Stimulated activated CD8-positive, alpha-beta memory T cell treated with anti-CD3 and anti-CD28 coated beads, Interleukin-4, amount 100 ng/mL, for 1 hour (primary cell): ENCODE measurements around the gene N4BP3.

ENCODE experiments used
- DNase-seq, 2 donors: peaks; one replicate each; pipeline ENCODE4 v3.0.0-alpha.2; 2020; ENCODE audit warnings: low read depth in 2 of 2, low spot score in 1 of 2

Gene N4BP3

DNA sequence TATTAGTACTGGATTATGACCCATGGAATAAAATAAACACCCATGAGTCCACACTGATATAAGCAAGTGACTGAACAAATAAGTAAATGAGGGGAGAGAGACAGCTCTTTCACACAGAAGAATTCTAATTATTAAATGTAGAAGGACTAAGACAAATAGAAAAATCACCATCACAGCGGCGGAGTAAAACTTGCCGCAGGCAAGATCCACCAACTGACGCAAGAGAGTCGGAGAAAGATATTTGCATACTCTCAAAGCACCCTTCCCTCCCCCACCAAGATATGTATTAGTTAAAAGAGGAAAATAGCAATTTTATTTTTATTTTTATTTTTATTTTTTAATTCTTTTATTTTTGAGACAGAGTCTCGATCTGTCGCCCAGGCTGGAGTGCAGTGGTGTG lies 14.6 kb upstream of the N4BP3 start:
- no peak for DNase-seq

DNA sequence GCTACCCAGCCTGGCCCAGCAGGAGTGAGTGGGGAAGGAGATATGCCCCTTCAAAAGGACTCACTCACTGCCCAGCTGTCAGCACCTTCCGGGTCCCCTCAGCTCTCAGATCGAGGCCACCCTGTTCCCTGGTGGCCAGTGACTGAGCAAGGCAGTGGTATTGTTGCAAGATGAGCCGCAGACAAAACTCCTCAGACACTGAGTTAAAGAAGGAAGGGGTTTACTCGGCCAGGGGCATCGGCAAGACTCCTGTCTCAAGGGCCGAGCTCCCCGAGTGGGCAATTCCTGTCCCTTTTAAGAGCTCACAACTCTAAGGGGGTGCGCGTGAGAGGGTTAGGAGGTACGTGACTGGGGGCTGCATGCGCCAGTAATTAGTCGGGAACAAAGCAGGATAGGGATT lies 9.7 kb upstream of the N4BP3 start:
- DNase-seq: no peak

DNA sequence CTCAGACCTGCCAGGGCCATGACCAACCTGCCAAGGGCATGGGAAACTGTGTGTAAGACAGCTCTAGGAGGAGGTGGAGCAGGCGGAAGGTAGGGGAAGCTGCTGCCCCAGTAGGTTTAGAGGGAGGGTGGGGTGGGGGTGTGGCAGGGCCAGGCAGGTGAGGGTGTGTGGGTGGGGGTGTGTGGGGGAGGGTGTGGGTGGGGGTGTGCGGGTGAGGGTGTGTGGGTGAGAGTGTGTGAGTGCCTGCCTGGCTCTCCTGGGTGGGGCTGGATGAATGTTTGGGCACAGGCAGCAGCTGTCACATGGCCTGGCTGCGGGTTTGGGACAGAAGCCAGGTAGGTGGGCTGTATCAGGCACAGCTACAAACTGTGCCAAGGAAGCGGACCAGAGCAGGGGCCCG lies 8.8 kb upstream of the N4BP3 start:
- no peak for DNase-seq

DNA sequence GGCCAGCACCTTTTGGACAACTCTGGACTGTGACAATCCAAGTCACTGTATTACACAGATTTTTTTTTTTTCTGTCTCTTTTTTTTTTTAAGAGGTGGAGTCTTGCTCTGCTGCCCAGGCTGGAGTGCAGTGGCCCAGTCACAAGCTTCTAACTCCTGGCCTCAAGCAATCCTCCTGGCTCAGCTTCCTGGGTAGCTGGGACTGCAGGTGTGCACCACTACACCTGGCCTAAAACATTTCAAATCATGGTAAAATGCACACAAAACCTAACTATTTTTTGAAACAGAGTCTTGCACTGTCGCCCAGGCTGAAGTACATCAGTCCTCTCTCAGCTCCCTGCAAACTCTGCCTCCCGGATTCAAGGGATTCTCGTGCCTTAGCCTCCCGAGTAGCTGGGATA lies 7.2 kb upstream of the N4BP3 start:
- no peak for DNase-seq

DNA sequence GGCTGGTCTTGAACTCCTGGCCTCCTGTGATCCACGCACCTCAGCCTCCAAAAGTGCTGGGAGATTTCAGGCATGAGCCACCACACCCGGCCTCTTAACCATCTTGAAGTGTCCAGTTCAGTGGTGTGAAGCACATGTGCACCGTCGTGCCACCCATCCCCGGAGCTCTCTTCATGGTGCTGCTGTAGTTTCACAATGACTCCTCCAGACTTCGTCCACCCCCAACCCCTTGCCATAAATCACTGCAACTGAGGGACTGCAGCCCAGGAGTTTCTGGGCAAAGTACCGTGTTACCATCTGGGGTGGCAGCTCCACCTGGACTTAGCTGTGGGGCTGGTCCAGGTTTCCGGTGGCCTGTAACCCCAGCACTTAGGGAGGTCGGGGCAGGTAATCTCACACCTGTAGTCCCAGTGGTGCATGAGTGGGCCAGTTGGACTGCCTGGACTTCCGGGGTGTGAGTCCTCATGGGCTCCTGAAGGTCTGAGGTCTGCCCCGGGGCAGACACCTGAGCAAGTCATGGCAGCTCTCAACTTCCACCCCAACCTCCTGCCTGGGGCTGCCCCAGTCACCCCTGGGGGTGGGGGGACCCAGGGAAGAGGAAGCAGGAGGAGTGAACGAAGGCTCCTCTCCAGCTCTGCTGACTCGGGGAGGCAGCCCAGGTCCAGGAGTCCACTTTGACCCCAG lies 6.6 kb upstream of the N4BP3 start:
- DNase-seq: no peak

DNA sequence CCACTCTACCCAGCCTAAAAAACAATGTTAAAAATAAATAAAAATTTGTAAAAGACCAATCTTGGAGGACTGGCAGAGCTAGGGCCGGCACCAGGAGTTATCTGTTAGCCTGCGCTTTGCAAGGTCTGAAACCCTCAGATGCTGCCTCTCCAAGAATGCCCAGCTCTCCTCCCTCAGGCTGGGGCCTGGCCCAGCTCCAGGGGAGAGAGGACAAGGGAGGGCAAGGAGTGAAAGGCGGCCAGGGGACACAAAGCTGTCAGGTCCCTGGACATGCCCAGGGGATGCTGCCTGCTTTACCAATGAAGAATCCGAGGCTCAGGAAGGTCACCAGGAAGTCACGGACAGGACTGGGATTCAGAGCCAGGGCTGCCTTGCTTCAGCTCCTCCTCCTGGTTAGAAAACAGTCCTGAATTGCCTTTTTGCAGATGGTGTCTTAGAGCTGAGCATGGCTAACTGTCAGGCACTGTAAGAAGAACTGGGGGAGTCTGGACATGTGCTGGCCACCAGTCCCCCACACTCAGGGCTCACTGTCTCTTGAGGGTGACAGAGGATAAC lies 5.5 kb upstream of the N4BP3 start:
- no peak for DNase-seq

DNA sequence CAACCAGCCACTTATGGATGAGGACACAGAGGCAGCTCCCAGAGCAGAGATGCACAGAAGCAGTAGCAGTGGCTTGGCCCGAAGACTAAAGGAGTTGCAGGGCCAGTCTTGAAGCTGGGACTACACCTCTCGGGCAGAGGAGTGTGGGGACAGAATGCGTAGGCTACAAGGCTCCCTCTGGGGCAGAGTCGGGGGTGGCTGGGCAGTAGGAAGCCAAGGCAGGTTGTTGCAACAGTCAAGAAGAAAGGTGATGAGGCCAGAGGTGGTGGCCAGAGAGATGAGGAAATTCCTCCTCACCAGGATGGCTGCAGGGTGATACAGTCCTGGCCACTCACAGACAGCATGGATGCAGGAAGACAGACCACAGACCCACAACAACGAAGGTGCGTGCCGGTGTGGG lies 4.9 kb upstream of the N4BP3 start:
- DNase-seq: no peak

DNA sequence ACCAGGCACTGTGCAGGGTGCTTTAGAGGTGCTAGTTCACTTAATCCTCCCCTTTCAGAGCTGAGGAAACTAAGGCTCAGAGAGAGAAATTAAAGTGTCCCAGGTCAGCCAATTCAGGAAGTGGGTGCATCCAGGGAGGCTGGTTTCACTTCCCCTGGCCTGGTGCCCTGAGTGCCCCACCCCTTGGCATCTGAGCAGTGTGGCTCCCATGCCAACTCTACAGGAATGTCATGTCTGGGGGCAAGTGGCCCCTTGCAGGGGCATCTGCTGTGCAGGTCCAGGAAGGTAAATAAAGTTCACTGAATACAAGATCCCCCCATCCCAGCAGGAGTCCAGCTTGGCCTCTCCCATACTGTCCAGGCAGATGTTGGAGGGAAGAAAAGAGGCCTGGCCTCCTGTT lies 4.4 kb upstream of the N4BP3 start:
- no peak for DNase-seq

DNA sequence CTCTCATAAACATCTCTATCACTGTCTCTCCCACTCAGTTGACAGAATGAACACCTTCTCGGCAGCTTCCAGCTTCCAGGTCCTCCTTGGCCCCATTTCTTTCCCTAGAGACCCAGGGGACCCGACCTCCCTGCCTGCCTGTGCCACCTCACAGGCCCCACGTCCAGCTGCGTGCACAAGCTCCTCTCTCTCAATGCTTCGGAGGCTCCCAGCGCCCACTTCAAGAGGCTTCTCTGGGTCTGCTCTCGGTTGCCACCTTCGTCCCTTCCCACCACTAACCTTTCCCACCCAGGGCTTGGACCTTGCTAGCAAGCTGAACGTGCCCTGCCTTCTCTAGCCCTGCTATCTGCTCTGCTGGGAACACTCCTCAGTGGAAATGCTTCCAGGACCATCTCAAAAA lies 2.8 kb upstream of the N4BP3 start:
- DNase-seq: no peak

DNA sequence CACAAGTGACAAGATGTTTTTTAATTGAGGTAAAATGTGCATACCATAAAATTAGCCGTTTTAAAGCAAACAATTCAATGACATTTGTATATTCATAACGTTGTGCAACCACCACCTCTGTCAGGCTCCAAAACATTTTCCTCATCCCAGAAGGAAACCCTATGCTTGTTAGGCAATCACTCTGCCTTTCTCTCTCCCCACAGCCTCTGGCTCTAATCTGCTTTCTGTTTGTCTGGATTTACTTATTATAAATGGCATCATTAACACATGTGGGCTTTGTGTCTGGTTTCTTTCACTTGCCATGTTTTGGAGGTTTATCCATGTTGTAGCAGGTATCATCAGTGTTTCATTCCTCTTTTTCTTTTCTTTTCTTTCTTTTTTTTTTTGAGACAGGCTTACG lies 1.4 kb upstream of the N4BP3 start:
- no peak for DNase-seq

DNA sequence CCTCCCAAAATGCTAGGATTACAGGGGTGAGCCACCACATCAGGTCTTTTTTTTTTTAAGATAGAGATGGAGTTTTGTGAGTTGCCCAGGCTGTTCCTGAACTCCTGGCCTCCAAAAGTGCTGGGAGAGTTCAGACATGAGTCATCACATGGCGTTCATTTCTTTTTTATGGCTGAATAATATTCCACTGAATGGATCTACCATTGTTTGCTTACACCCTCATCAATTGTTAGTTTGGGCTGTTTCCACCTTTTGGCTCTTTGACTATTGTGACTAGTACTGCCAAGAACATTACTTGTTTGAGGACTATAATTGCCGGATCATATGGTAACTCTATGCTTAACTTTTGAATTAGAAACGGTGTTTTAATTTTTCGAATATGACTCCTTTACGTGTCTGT lies 787 bp upstream of the N4BP3 start:
- DNase-seq: no peak

DNA sequence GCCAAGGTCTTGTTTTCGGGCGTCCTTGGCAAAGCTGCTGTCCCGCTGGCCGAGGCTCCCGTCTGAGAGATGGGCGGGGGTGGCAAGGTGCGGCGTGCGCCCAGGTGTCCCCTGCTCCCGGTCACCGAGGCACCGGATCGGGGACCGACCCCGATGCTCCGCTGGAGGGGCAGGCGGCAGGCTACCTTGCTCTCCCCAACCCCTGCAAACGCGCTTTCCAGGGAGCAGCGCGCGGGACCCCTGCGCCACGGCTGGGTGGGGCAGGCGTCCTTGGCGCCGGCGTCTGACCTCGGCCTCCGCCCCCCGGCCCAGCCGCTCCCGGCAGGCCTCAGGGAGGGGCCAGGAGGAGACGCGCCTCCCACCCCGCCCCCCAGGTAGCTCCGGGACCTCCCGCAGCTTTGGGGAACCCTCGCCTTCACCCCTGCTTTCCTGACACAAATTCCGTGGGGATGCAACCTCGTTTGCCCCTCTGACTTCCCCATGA lies 551 bp downstream of the N4BP3 start:
- DNase-seq: no peak

DNA sequence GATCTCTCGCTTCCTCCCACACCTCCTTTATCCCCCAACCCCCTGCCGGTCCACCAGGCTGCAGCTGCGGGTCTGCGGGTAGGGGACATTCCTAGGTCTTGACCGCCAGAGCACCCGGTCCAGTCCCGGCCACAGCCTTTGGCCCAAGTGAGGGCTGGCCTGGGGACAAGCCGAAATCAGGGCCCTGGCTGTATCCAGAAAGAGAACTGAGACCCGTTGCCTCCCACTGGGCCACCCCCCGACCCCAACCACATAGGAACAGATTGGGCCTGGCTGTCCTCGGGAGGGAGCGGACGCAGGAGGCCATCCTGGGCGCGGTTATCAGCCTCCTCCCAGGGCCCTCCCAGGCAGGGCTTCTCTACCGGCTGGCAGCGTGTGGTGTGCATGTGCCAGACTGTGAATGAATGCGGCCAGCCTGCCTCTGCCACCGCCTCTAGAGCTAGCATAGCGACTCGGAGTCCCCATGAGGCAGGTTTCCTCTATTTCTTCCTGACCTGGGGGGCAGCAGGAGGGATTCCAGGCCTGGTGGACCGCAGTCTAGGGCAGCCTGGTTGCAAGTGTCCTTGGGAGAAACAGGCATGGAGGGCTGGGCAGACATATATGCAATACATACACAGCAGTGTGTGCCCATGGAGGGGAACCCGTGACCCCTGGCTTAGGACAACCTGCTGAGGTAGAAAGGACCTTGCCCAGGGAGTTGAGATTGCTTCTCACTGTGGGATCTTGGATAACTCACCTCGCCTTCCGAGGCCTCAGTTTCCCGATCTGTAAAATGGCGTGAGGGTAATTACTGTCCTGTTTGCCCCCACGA lies 1.2 kb downstream of the N4BP3 start:
- peak in 1 of 2 donors; percentile 27 for DNase-seq

DNA sequence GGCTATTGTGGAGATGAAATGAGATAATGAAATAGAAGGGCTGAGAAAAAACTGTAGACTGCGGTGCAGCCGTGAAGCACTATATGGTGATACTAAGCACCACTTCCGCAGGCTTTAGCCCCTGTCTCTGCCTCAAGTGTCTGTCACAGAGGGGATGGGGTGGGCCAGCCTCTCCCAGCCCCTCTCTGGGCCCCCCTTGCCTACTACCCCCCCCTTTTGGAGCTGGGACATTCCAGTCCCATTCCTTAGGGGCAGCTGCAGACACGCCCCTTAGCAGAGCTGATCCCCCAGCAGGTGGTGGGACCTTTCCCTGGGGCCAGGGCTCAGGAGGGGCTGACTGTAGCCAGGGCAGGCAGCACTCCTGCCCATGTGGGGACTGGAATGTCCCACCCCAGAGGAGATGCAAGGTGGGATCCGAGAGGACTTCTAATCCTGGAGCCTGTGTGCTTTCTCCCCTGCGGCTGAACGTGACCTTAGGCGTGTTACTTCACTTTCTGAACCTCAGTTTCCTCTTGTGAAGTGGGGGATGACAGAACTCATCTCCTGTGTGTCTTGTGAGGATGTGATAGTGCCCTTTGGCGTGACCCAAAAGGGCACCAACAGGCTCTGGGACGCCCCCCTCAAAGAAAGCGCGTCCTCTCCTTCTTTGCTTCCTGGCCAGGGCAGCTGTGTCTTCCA lies 1.9 kb downstream of the N4BP3 start:
- DNase-seq: no peak

DNA sequence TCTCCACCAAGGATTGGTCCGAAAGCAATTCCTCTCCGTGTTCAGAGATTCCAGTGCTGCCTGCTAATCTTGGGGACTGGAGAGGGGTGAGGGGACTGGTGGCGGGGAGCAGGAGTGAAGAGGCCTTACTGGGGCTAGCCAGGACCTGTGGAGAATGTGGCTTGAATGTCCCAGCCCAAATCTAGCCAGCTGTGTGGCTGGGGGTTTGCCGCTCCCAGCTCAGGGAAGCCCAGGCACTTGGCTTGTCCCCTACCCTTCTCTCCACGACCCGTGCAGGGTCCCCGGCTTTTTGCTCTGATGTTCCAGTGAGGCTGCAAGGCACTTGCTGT lies 2.4 kb downstream of the N4BP3 start:
- no peak for DNase-seq

DNA sequence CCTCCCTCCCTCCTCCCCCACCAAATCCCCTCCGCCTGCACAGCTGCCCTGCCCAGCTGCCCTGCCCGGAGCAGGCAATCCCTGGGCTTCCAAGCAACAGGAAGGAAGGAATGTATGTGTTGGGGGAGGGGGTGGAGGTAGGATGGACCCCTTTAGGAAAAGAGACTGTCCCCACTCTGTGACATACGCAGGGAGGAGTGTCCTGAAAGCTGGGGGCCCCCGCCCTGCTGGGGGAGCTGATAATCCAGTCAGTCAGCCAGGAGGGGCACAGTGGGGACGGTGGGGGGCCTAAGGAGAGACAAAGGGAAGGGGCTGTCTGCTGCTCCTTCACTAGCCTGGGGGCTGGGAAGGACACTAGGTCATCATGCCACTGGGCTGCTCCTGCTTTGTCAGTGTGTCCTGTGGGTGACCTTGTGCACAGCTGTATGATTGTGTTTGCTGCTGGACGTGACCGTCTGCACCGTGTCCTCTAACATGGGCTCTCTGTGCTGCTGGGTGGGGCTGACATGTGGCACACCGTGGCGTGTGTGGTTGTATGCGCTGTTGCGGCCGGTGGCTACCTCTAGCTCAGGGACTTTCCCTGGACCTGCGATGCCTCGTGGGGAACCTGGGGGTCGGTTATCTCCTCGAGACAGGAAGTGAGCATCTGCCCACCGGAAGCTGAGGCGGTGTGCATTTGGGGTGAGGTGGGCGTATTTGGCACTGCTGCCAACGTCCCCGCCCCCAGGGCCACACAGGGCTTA lies 3.0 kb downstream of the N4BP3 start:
- DNase-seq: peak; percentile 47 to 52

DNA sequence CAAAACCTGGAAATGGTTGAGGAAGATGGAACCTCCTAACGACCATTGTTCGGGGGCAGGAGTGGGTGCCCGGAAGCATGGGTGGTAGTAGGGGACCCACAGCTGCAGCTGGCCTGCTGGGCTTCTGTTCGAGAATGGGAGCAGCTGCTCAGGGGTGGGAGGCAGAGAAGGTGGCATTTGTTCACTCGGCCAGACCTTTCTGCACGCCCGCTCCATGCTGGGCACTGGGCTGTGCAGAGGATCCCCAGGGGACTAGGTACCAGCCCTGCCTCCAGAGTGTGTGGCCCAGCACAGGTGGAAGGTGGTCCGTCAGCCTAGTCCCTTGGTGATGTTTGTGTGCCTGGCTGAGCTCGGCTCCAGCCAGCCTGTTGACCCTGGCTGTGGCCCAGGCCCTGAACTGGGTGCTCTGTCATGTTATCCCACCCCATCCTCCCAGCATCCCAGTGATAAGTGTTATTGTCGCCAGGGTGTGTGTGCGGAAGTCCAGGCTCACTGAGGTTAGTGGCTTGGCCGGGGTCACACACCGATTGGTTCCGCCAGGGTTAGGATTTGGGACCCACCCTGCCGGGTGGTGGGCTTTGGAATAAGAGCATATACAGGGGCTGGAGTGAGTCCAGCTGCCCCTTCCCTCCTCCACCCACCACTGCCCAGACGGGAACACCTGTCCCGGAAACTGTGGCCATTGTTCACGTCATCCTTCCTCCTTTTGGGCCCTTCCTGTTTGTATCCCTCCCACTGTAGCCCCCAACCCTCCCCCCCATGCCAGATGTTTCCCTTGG lies 4.8 kb downstream of the N4BP3 start:
- DNase-seq: no peak

DNA sequence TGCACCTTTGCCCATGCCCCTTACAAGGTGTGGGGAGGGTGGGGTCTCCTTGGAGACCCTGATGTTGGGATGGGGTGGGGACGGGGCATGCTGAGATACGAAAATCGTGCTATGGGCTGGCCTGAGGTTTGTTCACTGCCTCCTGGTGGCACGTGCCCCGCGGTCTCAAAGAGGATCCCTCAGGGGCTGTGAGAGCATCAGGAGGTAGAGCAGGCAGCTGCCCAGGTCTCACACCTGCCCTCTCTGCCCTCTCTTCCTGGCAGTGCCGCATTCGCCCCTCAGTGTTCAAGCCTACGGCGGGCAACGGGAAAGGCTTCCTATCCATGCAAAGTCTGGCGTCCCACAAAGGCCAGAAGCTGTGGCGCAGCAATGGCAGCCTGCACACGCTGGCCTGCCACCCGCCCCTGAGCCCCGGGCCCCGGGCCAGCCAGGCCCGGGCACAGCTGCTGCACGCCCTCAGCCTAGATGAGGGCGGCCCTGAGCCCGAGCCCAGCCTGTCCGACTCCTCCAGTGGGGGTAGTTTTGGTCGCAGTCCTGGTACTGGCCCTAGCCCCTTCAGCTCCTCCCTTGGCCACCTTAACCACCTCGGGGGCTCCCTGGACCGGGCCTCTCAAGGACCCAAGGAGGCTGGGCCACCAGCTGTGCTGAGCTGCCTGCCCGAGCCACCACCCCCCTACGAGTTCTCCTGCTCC lies 6.7 kb downstream of the N4BP3 start:
- no peak for DNase-seq

DNA sequence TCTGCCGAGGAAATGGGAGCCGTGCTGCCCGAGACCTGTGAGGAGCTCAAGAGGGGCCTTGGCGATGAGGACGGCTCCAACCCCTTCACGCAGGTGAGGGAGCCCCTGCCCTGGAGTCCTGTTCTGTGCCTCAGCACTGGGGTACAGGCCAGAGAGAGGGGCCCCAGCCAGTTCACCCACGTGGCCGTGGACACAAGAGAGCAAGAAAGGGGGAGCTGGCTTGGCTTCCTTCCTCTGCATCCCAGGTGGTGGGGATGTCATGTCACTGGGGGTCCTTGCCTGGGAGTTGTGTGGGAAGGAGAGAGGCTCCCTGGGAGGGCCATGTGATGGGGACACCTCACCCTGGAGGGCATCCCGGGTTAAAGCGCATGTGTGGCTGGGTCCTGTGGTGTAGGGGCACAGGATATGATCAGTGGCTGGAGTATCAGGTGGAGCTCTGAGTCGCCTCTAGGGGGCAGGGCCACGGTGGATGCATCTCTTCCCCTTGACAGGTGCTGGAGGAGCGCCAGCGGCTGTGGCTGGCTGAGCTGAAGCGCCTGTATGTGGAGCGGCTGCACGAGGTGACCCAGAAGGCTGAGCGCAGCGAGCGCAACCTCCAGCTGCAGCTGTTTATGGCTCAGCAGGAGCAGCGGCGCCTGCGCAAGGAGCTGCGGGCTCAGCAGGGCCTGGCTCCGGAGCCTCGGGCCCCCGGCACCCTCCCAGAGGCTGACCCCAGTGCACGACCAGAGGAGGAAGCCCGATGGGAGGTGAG lies 7.5 kb downstream of the N4BP3 start:
- peak in 1 of 2 donors; percentile 65 for DNase-seq
